SK-N-SH (cell line): ENCODE results near the gene SLC34A2. TPM values are rescaled to one million over a fixed set of nuclear protein-coding genes. Genes with fewer than 3 reads are reported as not detected.
A peak's percentile ranks its signal among the peaks of the same experiment; 100 is the strongest.

Experiments used
- CTCF ChIA-PET: fragments of 300-600, 350-600 bp; formaldehyde crosslinking; extraction: SDS; loops from one replicate; lab custom pipeline; 2021; lab: Yijun Ruan, JAX
- POLR2A ChIA-PET: fragments of 350-600 bp; sonication (Branson Sonifier 250); formaldehyde crosslinking; extraction: SDS; loops from one replicate; lab custom pipeline; 2020; ENCODE audit warnings: antibody characterized with exemption, inconsistent platforms; lab: Yijun Ruan, JAX
- DNase-seq: peaks from one replicate; pipeline ENCODE4 v3.0.0; 2012
- H2AFZ ChIP-seq: fragments of 200-600 bp; sonication (generic); 2 replicates; pipeline ENCODE4 v1.8.1; 2016; ENCODE audit warnings: antibody characterized with exemption, mild to moderate bottlenecking, low read depth
- H3F3A ChIP-seq: fragments of 200-600 bp; sonication (generic); replicated peaks from 2 replicates; pipeline ENCODE3; 2016; ENCODE audit warnings: antibody characterized with exemption, mild to moderate bottlenecking; ENCODE audit not compliant: insufficient read depth
- H3K27ac ChIP-seq, 2 experiments: fragments of 200-500 bp in 1 of 2; fragments of 200-600 bp in 1 of 2; sonication (Bioruptor generic) in 1 of 2; sonication (generic), shearing (Covaris generic) in 1 of 2; 2 replicates each; pipeline versions ENCODE4 v1.5.1 to v1.6.1; 2014 to 2016; ENCODE audit warnings: low read depth in 2 of 2, inconsistent platforms in 1 of 2, low read length in 1 of 2, mild to moderate bottlenecking in 1 of 2, mixed read lengths in 1 of 2
- H3K27me3 ChIP-seq: fragments of 200-600 bp; sonication (generic), shearing (Covaris generic); 2 replicates; pipeline ENCODE4 v1.6.1; 2016; ENCODE audit warnings: mixed run types; ENCODE audit not compliant: insufficient read depth
- H3K36me3 ChIP-seq, 2 experiments: fragments of 200-500 bp in 1 of 2; fragments of 200-600 bp in 1 of 2; sonication (Bioruptor generic) in 1 of 2; sonication (generic) in 1 of 2; replicated peaks in 1 of 2; 2 replicates each; pipeline versions ENCODE3 to v1.5.1; 2014 to 2016; ENCODE audit warnings: low read length in 1 of 2, mild to moderate bottlenecking in 1 of 2; ENCODE audit not compliant: insufficient read depth in 2 of 2, control insufficient read depth in 1 of 2
- H3K4me1 ChIP-seq, 2 experiments: fragments of 200-500 bp in 1 of 2; fragments of 200-600 bp in 1 of 2; sonication (Bioruptor generic) in 1 of 2; sonication (generic), shearing (Covaris generic) in 1 of 2; 2 replicates each; pipeline versions ENCODE4 v1.5.1 to v1.6.1; 2014 to 2016; ENCODE audit warnings: low read depth in 1 of 2, low read length in 1 of 2, mixed run types in 1 of 2; ENCODE audit not compliant: insufficient read depth in 2 of 2, control insufficient read depth in 1 of 2
- H3K4me2 ChIP-seq: fragments of 200-600 bp; sonication (generic), shearing (Covaris generic); 2 replicates; pipeline ENCODE4 v1.6.1; 2017; ENCODE audit warnings: mixed run types
- H3K4me3 ChIP-seq, 2 experiments: fragments of 200-500 bp in 1 of 2; fragments of 200-600 bp in 1 of 2; sonication (Bioruptor generic) in 1 of 2; sonication (generic), shearing (Covaris generic) in 1 of 2; 2 replicates each; pipeline versions ENCODE4 v1.5.1 to v1.8.1; 2014 to 2016; ENCODE audit warnings: low read depth in 2 of 2, inconsistent platforms in 1 of 2, low read length in 1 of 2, mild to moderate bottlenecking in 1 of 2, mixed read lengths in 1 of 2, moderate library complexity in 1 of 2
- H3K79me2 ChIP-seq: fragments of 200-600 bp; sonication (generic); 2 replicates; pipeline ENCODE4 v1.8.1; 2017; ENCODE audit warnings: mild to moderate bottlenecking; ENCODE audit not compliant: insufficient read depth
- H3K9ac ChIP-seq: fragments of 200-600 bp; sonication (generic); 2 replicates; pipeline ENCODE4 v1.6.1; 2017; ENCODE audit warnings: mixed run types
- H3K9me2 ChIP-seq: fragments of 200-600 bp; sonication (generic); 2 replicates; pipeline ENCODE4 v1.6.1; 2017; ENCODE audit warnings: mixed run types
- H3K9me3 ChIP-seq: fragments of 200-600 bp; sonication (generic); 2 replicates; pipeline ENCODE4 v1.6.1; 2017; ENCODE audit warnings: mixed run types, mild to moderate bottlenecking, moderate library complexity
- H4K20me1 ChIP-seq: fragments of 200-600 bp; sonication (generic); 2 replicates; pipeline ENCODE4 v1.6.1; 2017; ENCODE audit warnings: mild to moderate bottlenecking, mixed run types; ENCODE audit not compliant: insufficient read depth
- CHD2 ChIP-seq: fragments of 150-350 bp; IDR thresholded peaks from 2 replicates; pipeline ENCODE4 v1.6.1; 2018; ENCODE audit warnings: low read length; ENCODE audit not compliant: partially characterized antibody
- CTCF ChIP-seq: fragments of 200-600 bp; sonication (generic); IDR thresholded peaks from 2 replicates; pipeline ENCODE4 v1.6.1; 2017; ENCODE audit warnings: antibody characterized with exemption, mild to moderate bottlenecking, moderate library complexity
- ELF1 ChIP-seq: IDR thresholded peaks from 2 replicates; pipeline ENCODE4 v1.4.0; 2012
- EP300 ChIP-seq, 2 experiments: IDR thresholded peaks; 2 replicates each; pipeline versions ENCODE4 v1.4.0 to v1.6.1; 2012; ENCODE audit warnings: borderline replicate concordance in 1 of 2, low read depth in 1 of 2, low read length in 1 of 2
- EZH2phosphoT487 ChIP-seq: fragments of 200-600 bp; sonication (generic); IDR thresholded peaks from 2 replicates; pipeline ENCODE4 v1.6.1; 2017; ENCODE audit warnings: low read depth, mixed run types, mild to moderate bottlenecking, antibody characterized with exemption, moderate library complexity, borderline replicate concordance
- GABPA ChIP-seq: IDR thresholded peaks from 2 replicates; pipeline ENCODE4 v1.4.0; 2012; ENCODE audit warnings: low read depth, mild to moderate bottlenecking
- MXI1 ChIP-seq: IDR thresholded peaks from 2 replicates; pipeline ENCODE4 v1.6.1; 2012; ENCODE audit warnings: mild to moderate bottlenecking, low read depth, low read length, improper control_type of control experiment
- NRF1 ChIP-seq: IDR thresholded peaks from 2 replicates; pipeline ENCODE4 v1.6.1; 2012; ENCODE audit warnings: low read depth, mild to moderate bottlenecking, low read length
- POLR2AphosphoS5 ChIP-seq: IDR thresholded peaks from 2 replicates; pipeline ENCODE4 v1.6.1; 2012; ENCODE audit warnings: low read depth, low read length
- RCOR1 ChIP-seq: fragments of 150-350 bp; IDR thresholded peaks from 2 replicates; pipeline ENCODE4 v1.6.1; 2017; ENCODE audit warnings: antibody characterized with exemption, low read length
- RFX5 ChIP-seq: IDR thresholded peaks from 2 replicates; pipeline ENCODE4 v1.6.1; 2012; ENCODE audit warnings: mild to moderate bottlenecking, improper control_type of control experiment, low read length
- RXRA ChIP-seq: IDR thresholded peaks from 2 replicates; pipeline ENCODE4 v1.4.0; 2012; ENCODE audit warnings: low read depth, mild to moderate bottlenecking, borderline replicate concordance
- TAF1 ChIP-seq: IDR thresholded peaks from 2 replicates; pipeline ENCODE4 v1.6.1; 2012; ENCODE audit warnings: low read depth, mild to moderate bottlenecking, low read length, moderate library complexity, borderline replicate concordance
- TCF12 ChIP-seq: IDR thresholded peaks from 2 replicates; pipeline ENCODE4 v1.4.0; 2012
- YY1 ChIP-seq: IDR thresholded peaks from 2 replicates; pipeline ENCODE4 v1.4.0; 2012; ENCODE audit warnings: low read depth, mild to moderate bottlenecking
- ZBTB33 ChIP-seq: IDR thresholded peaks from 2 replicates; pipeline ENCODE4 v1.4.0; 2012; ENCODE audit warnings: low read depth, borderline replicate concordance
- WGBS: methylation state at CpG from one replicate; pipeline ENCODE4 v1.1.6; 2017; ENCODE audit warnings: low lambda C conversion rate; 5-methylcytosine and 5-hydroxymethylcytosine counted together
- polyA plus RNA-seq, 3 experiments: library from polyadenylated mRNA; depleted of rRNA; stranded (reverse); fragments of >200 nt; gene quantifications; 2 replicates each; pipeline ENCODE4 v1.2.3, GENCODE V29; 2012
- TF ChIP-seq, protein P1 (sequence below): IDR thresholded peaks from 2 replicates; pipeline ENCODE4 v1.4.0; 2012; ENCODE audit warnings: low read depth
- TF ChIP-seq, protein P2 (sequence below): fragments of 150-350 bp; IDR thresholded peaks from 2 replicates; pipeline ENCODE4 v1.6.1; 2016; ENCODE audit warnings: mild to moderate bottlenecking, low read depth, low read length
- TF ChIP-seq, protein P3 (sequence below): IDR thresholded peaks from 2 replicates; pipeline ENCODE4 v1.6.1; 2012; ENCODE audit warnings: mild to moderate bottlenecking, low read depth, low read length, moderate library complexity

Gene SLC34A2
- polyA plus RNA-seq, 1 of the 3 experiments (the other 2 are of a cell fraction) = not detected

- TF ChIP-seq ZBTB33 (no peak), MXI1 (0 out of 2 replicates have a peak, but pooled peaks have one; percentile 30), GABPA (no peak), NRF1 (no peak), POLR2AphosphoS5 (no peak), EZH2phosphoT487 (no peak), RFX5 (no peak), RXRA (no peak), RCOR1 (peak; percentile 76; the same call in 1 of the 2 replicates), CHD2 (peak; percentile 49), YY1 (no peak)
- TF ChIP-seq, protein P1, sequence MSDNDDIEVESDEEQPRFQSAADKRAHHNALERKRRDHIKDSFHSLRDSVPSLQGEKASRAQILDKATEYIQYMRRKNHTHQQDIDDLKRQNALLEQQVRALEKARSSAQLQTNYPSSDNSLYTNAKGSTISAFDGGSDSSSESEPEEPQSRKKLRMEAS = no peak
Observed at GRCh38 chr4:25712611-25713010, 57.0 kb downstream of the SLC34A2 start (continued).

DNA sequence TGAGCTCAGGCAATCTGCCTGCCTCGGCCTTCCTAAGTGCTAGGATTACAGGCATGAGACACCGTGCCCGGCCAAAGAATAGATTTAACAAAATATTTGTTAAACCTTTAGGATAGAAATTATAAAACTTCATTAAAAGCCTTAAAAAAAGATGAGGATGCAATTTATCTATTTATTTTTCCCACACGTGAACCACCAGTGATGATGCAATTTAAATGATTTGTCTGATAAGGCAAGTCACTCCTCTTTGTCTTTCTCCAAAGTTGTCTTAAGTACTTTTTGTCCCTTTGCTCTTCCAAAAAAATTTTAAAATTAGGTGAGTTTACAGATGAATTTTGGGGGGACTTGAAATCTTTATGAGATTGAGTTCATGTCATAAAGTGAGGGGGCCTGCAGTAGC, 58.2 kb downstream of the SLC34A2 start:
- H3K9me3 ChIP-seq = no peaks in the 10 kb centered on the region
- no peak overlapping the region for H3K27ac ChIP-seq
- H3K4me2 ChIP-seq = no peak overlapping the region
- no peak overlapping the region for H3K4me3 ChIP-seq
- H3K9me2 ChIP-seq = no peaks in the 10 kb centered on the region
- H2AFZ ChIP-seq = no peak overlapping the region
- H4K20me1 ChIP-seq = no peaks in the 10 kb centered on the region
- no peak for DNase-seq
- no peak overlapping the region for H3K9ac ChIP-seq
- no peaks in the 10 kb centered on the region for H3K36me3 ChIP-seq
- WGBS = 75% methylated on average over 4 of the region's 4 CpGs
- no peaks in the 10 kb centered on the region for H3F3A ChIP-seq
- ChIA-PET CTCF (interaction anchor here (1.1 kb wide), 1 partner anchor 274 kb away, joined by 4 read pairs; no protein-coding TSS in a partner anchor), POLR2A (no interaction called here)
- no peaks in the 10 kb centered on the region for H3K27me3 ChIP-seq
- no peaks in the 10 kb centered on the region for H3K79me2 ChIP-seq
- no peaks in the 10 kb centered on the region for H3K4me1 ChIP-seq
- TF ChIP-seq TAF1 (no peak), RCOR1 (no peak), ELF1 (no peak), TCF12 (no peak), CTCF (no peak), EP300 (IDR thresholded peaks at IDR 0.05; ENCODE audit: borderline replicate concordance in 1 of 2, low read depth in 1 of 2, low read length in 1 of 2) (no peak), ZBTB33 (no peak), CHD2 (no peak)
- TF ChIP-seq, protein P2, sequence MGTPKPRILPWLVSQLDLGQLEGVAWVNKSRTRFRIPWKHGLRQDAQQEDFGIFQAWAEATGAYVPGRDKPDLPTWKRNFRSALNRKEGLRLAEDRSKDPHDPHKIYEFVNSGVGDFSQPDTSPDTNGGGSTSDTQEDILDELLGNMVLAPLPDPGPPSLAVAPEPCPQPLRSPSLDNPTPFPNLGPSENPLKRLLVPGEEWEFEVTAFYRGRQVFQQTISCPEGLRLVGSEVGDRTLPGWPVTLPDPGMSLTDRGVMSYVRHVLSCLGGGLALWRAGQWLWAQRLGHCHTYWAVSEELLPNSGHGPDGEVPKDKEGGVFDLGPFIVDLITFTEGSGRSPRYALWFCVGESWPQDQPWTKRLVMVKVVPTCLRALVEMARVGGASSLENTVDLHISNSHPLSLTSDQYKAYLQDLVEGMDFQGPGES = no peak
- TF ChIP-seq, protein P3, sequence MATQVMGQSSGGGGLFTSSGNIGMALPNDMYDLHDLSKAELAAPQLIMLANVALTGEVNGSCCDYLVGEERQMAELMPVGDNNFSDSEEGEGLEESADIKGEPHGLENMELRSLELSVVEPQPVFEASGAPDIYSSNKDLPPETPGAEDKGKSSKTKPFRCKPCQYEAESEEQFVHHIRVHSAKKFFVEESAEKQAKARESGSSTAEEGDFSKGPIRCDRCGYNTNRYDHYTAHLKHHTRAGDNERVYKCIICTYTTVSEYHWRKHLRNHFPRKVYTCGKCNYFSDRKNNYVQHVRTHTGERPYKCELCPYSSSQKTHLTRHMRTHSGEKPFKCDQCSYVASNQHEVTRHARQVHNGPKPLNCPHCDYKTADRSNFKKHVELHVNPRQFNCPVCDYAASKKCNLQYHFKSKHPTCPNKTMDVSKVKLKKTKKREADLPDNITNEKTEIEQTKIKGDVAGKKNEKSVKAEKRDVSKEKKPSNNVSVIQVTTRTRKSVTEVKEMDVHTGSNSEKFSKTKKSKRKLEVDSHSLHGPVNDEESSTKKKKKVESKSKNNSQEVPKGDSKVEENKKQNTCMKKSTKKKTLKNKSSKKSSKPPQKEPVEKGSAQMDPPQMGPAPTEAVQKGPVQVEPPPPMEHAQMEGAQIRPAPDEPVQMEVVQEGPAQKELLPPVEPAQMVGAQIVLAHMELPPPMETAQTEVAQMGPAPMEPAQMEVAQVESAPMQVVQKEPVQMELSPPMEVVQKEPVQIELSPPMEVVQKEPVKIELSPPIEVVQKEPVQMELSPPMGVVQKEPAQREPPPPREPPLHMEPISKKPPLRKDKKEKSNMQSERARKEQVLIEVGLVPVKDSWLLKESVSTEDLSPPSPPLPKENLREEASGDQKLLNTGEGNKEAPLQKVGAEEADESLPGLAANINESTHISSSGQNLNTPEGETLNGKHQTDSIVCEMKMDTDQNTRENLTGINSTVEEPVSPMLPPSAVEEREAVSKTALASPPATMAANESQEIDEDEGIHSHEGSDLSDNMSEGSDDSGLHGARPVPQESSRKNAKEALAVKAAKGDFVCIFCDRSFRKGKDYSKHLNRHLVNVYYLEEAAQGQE = no peak
